Breast epithelium (tissue), 4 donors: ENCODE measurements around the gene TEX51. TPM values are rescaled to one million over a fixed set of nuclear protein-coding genes. Genes with fewer than 3 reads are reported as not detected.

Experiments
- DNase-seq, 2 donors: peaks; one replicate each; pipeline ENCODE4 v3.0.0-alpha.2; 2019; ENCODE audit warnings: low spot score in 2 of 2
- H3K27ac ChIP-seq, 2 donors: fragments of 200-600 bp; sonication (generic) in 1 of 2; one replicate each; pipeline ENCODE4 v1.5.1; 2016 to 2019; ENCODE audit warnings: mild to moderate bottlenecking in 1 of 2
- H3K27me3 ChIP-seq, 2 donors: fragments of 200-600 bp; sonication (generic) in 1 of 2; one replicate each; pipeline versions ENCODE4 v1.5.1 to v1.6.0; 2017 to 2019; ENCODE audit warnings: control low read depth in 1 of 2, mild to moderate bottlenecking in 1 of 2
- H3K36me3 ChIP-seq: fragments of 200-600 bp; one replicate; pipeline ENCODE4 v1.5.1; 2019
- H3K4me1 ChIP-seq, 2 donors: fragments of 200-600 bp; sonication (generic); one replicate each; pipeline ENCODE4 v1.5.1; 2016 to 2019; ENCODE audit warnings: control low read depth in 1 of 2
- H3K4me3 ChIP-seq, 3 donors: fragments of 200-600 bp; sonication (generic); 1 replicate in 2 of 3; 2 replicates in 1 of 3; pipeline ENCODE4 v1.5.1; 2016 to 2019; ENCODE audit warnings: mild to moderate bottlenecking in 3 of 3, moderate library complexity in 2 of 3
- H3K9me3 ChIP-seq, 2 donors: fragments of 200-600 bp; sonication (generic) in 1 of 2; one replicate each; pipeline ENCODE4 v1.5.1; 2016 to 2019; ENCODE audit warnings: control low read depth in 1 of 2
- POLR2A ChIP-seq: fragments of 450-650 bp; IDR thresholded peaks from one replicate; pipeline ENCODE4 v1.6.1; 2016; ENCODE audit warnings: antibody characterized with exemption, mild to moderate bottlenecking, moderate library complexity
- POLR2AphosphoS5 ChIP-seq, 3 donors: sonication (generic); formaldehyde crosslinking; IDR thresholded peaks; one replicate each; pipeline ENCODE4 v1.6.1; 2017; ENCODE audit warnings: antibody characterized with exemption in 3 of 3
- intact Hi-C: fragments of 100-400 bp; cut with DNase I; formaldehyde crosslinking; loops from one replicate; pipeline ENCODE4 v1.15.1; 2023; ENCODE audit warnings: low total_unique reads
- total RNA-seq, 3 donors: library from RNA; depleted of rRNA; stranded (reverse); fragments of >200 nt; gene quantifications; one replicate each; pipeline ENCODE4 v1.1.0, GENCODE V29; 2016
- TF ChIP-seq, protein P1 (sequence below), 3 donors: fragments of 450-650 bp; IDR thresholded peaks; one replicate each; pipeline ENCODE4 v1.5.1; 2016 to 2017; ENCODE audit warnings: antibody characterized with exemption in 3 of 3, mild to moderate bottlenecking in 3 of 3, moderate library complexity in 3 of 3

TEX51 gene
- total RNA-seq, 3 donors from 2014 or later, result not detected

DNA sequence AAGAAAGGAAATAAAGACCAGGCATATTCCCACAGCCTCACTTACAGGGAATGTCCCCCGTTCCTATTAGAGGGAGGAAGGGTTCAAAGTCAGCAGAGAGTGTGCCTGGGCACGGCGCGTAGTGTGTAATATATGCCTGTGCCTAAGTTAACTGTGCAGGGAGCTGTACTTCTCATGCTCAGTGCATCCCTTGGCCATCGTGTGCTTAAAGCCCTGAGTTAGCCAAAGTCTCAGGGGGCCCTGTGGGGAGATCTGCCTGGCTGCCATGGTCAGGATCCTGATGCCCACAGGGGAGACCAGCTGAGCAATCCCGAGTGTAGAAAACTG, 48.4 kb downstream of the TEX51 start:
- intact Hi-C loops, result no loop called here

DNA sequence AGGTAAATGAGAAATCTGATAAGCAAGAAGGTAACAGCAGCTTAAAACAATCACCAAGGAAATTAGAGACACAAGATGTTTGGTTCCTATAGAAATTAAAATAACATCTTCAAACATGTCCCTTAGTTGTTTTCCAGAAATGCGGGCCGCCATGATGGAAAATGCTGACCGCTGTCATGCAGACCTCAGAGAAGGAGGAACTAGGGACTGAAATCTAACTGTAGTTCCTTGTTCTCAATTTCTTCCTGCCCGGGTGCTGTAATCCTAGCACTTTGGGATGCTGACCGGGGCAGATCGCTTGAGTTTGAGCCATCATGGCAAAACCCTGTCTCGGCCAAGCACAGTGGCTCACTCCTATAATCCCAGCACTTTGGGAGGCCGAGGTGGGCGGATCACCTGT, 51.1 kb downstream of the TEX51 start:
- Histone ChIP-seq H3K27me3 (no peaks in the 10 kb centered on the region), H3K9me3 (no peaks in the 10 kb centered on the region)
- intact Hi-C loops, result no loop called here

More for the DNA sequence above, 48.4 kb downstream of the TEX51 start:
- Histone ChIP-seq H3K36me3 (no peaks in the 10 kb centered on the region), H3K4me3 (no peak overlapping the region), H3K27ac (no peak overlapping the region), H3K9me3 (no peaks in the 10 kb centered on the region), H3K4me1 (no peaks in the 10 kb centered on the region), H3K27me3 (no peaks in the 10 kb centered on the region)
- TF ChIP-seq, protein P1, sequence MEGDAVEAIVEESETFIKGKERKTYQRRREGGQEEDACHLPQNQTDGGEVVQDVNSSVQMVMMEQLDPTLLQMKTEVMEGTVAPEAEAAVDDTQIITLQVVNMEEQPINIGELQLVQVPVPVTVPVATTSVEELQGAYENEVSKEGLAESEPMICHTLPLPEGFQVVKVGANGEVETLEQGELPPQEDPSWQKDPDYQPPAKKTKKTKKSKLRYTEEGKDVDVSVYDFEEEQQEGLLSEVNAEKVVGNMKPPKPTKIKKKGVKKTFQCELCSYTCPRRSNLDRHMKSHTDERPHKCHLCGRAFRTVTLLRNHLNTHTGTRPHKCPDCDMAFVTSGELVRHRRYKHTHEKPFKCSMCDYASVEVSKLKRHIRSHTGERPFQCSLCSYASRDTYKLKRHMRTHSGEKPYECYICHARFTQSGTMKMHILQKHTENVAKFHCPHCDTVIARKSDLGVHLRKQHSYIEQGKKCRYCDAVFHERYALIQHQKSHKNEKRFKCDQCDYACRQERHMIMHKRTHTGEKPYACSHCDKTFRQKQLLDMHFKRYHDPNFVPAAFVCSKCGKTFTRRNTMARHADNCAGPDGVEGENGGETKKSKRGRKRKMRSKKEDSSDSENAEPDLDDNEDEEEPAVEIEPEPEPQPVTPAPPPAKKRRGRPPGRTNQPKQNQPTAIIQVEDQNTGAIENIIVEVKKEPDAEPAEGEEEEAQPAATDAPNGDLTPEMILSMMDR (IDR thresholded peaks at IDR 0.05), result no peak
- TF ChIP-seq POLR2AphosphoS5 (IDR thresholded peaks at IDR 0.05), result no peak
- TF ChIP-seq POLR2A, result no peak
- no peak for DNase-seq

DNA sequence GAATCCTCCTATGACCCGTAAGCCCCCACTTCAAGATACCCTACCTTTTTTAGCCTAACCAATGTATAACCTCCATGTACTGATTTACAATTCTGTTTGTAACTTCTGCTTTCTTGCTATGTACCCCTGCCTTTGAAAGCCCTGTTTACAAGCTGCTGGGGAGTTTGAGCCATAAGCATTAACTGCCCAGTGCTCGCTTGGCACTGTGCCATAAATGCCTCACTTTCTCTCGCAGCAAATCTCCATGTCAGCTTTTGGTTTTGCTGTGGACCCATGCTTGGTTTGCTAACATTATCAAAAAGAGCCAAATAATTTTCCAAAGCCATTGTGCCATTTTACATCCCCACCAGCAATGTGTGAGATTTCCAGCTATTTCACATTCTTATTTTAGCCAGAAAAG, 51.8 kb downstream of the TEX51 start:
- Histone ChIP-seq H3K9me3 (no peaks in the 10 kb centered on the region), H3K4me3 (no peak overlapping the region), H3K4me1 (no peaks in the 10 kb centered on the region), H3K27ac (no peak overlapping the region), H3K27me3 (no peaks in the 10 kb centered on the region), H3K36me3 (no peaks in the 10 kb centered on the region)
- intact Hi-C loops, result no loop called here
- TF ChIP-seq, protein P1 (IDR thresholded peaks at IDR 0.05), result no peak
- no peak for TF ChIP-seq POLR2A
- no peak for TF ChIP-seq POLR2AphosphoS5 (IDR thresholded peaks at IDR 0.05)
- no peak for DNase-seq

More for the DNA sequence above, 51.1 kb downstream of the TEX51 start:
- Histone ChIP-seq H3K4me3 (no peak overlapping the region), H3K27ac (no peak overlapping the region), H3K4me1 (no peaks in the 10 kb centered on the region), H3K36me3 (no peaks in the 10 kb centered on the region)
- no peak for DNase-seq
- TF ChIP-seq POLR2AphosphoS5 (IDR thresholded peaks at IDR 0.05) (no peak), POLR2A (no peak)
- TF ChIP-seq, protein P1 (IDR thresholded peaks at IDR 0.05), result no peak

Other genes with a start within 250 kb of the TEX51 start
- 100 to 1,000 TPM in 2 of 3 donors, 10 to 100 TPM in 1; 61.6 to 181 (median 127) TPM for gene GYPC, start 242.7 kb upstream of the TEX51 start, total RNA-seq
- 10 to 100 TPM; 30.1 to 74.4 (median 59.3) TPM for gene BIN1, start 208.3 kb downstream of the TEX51 start, total RNA-seq